IgD-negative memory B cell (primary cell): ENCODE measurements around the gene TAGLN3. TPM values are rescaled to one million over a fixed set of nuclear protein-coding genes. Genes with fewer than 3 reads are reported as not detected.

Experiments used
- H3K27ac Mint-ChIP-seq, 3 donors: one replicate each; pipeline ENCODE4 v1.8.0; 2020 to 2022; ENCODE audit warnings: mild to moderate bottlenecking in 3 of 3, mixed read lengths in 3 of 3, moderate library complexity in 1 of 3
- H3K27me3 Mint-ChIP-seq: one replicate; pipeline ENCODE4 v1.8.0; 2021; ENCODE audit warnings: mixed read lengths
- H3K36me3 Mint-ChIP-seq: one replicate; pipeline ENCODE4 v1.8.0; 2020; ENCODE audit warnings: mild to moderate bottlenecking, mixed read lengths
- H3K4me1 Mint-ChIP-seq, 3 donors: one replicate each; pipeline ENCODE4 v1.8.0; 2020 to 2022; ENCODE audit warnings: mixed read lengths in 3 of 3, mild to moderate bottlenecking in 1 of 3
- H3K4me3 Mint-ChIP-seq, 4 donors: one replicate each; pipeline ENCODE4 v1.8.0; 2020 to 2022; ENCODE audit warnings: mild to moderate bottlenecking in 4 of 4, mixed read lengths in 4 of 4, moderate library complexity in 3 of 4
- H3K9me3 Mint-ChIP-seq, 3 donors: one replicate each; pipeline ENCODE4 v1.8.0; 2020 to 2021; ENCODE audit warnings: mixed read lengths in 3 of 3, mild to moderate bottlenecking in 1 of 3
- polyA plus RNA-seq: library from polyadenylated mRNA; unstranded; fragments of 300-500 nt; fragmentation: Illumina TruSeq; gene quantifications from one replicate; pipeline ENCODE4 v1.2.3, GENCODE V29; 2021

TAGLN3 gene
- not detected for polyA plus RNA-seq

- H3K27me3 Mint-ChIP-seq, result peaks cover 23% of the 10 kb centered on the region
- H3K4me1 Mint-ChIP-seq, result peaks cover 0 to 21% (median 9%) of the 10 kb centered on the region in 3 donors
- no peaks in the 10 kb centered on the region for H3K36me3 Mint-ChIP-seq
Measured at GRCh38 chr3:111998636-111999483, at the start of gene TAGLN3. TSS of gene TAGLN3 (plus strand) at chr3:111998922. CDS start at chr3:111999423, 501 bp downstream.

GRCh38 chr3:111949712-111950111 is 49.0 kb upstream of the TAGLN3 start:
- Mint-ChIP-seq H3K9me3 (no peaks in the 10 kb centered on the region), H3K27ac (no peak overlapping the region), H3K36me3 (peaks cover 3% of the 10 kb centered on the region), H3K4me3 (no peak overlapping the region), H3K4me1 (no peaks in the 10 kb centered on the region), H3K27me3 (peaks cover 2% of the 10 kb centered on the region)

More at GRCh38 chr3:111998636-111999483, at the start of gene TAGLN3:
- H3K4me3 Mint-ChIP-seq, result peak within 1 kb of the TSS; percentile 77 to 97 (median 88)
- no peaks in the 10 kb centered on the region for H3K9me3 Mint-ChIP-seq
- H3K27ac Mint-ChIP-seq, result peak within 1 kb of the TSS in 1 of 3 donors; percentile 41

GRCh38 chr3:111951032-111951431 is 47.7 kb upstream of the TAGLN3 start:
- no peak overlapping the region for H3K27ac Mint-ChIP-seq
- peaks cover 3% of the 10 kb centered on the region for H3K36me3 Mint-ChIP-seq
- H3K4me3 Mint-ChIP-seq, result no peak overlapping the region
- no peaks in the 10 kb centered on the region for H3K9me3 Mint-ChIP-seq
- no peaks in the 10 kb centered on the region for H3K4me1 Mint-ChIP-seq
- peaks cover 2% of the 10 kb centered on the region for H3K27me3 Mint-ChIP-seq

GRCh38 chr3:111952086-111952485 is 46.6 kb upstream of the TAGLN3 start:
- no peaks in the 10 kb centered on the region for H3K9me3 Mint-ChIP-seq
- no peaks in the 10 kb centered on the region for H3K4me1 Mint-ChIP-seq
- H3K4me3 Mint-ChIP-seq, result no peak overlapping the region
- peaks cover 2% of the 10 kb centered on the region for H3K27me3 Mint-ChIP-seq
- H3K36me3 Mint-ChIP-seq, result peaks cover 3% of the 10 kb centered on the region
- no peak overlapping the region for H3K27ac Mint-ChIP-seq

- H3K36me3 Mint-ChIP-seq, result peaks cover 3% of the 10 kb centered on the region
- no peaks in the 10 kb centered on the region for H3K4me1 Mint-ChIP-seq
- no peak overlapping the region for H3K4me3 Mint-ChIP-seq
- no peaks in the 10 kb centered on the region for H3K9me3 Mint-ChIP-seq
- H3K27ac Mint-ChIP-seq, result no peak overlapping the region
- H3K27me3 Mint-ChIP-seq, result peaks cover 2% of the 10 kb centered on the region
Measured at GRCh38 chr3:111952866-111953450, 45.8 kb upstream of the TAGLN3 start.

GRCh38 chr3:111954228-111954990 is 44.3 kb upstream of the TAGLN3 start:
- Mint-ChIP-seq H3K4me3 (no peak overlapping the region), H3K36me3 (peaks cover under 1% of the 10 kb centered on the region), H3K27ac (no peak overlapping the region), H3K27me3 (peaks cover 2% of the 10 kb centered on the region), H3K4me1 (no peaks in the 10 kb centered on the region), H3K9me3 (no peaks in the 10 kb centered on the region)

GRCh38 chr3:111955876-111956275 is 42.8 kb upstream of the TAGLN3 start:
- H3K4me3 Mint-ChIP-seq, result no peak overlapping the region
- H3K27ac Mint-ChIP-seq, result no peak overlapping the region
- H3K9me3 Mint-ChIP-seq, result no peaks in the 10 kb centered on the region
- H3K4me1 Mint-ChIP-seq, result no peaks in the 10 kb centered on the region
- H3K36me3 Mint-ChIP-seq, result peaks cover 3% of the 10 kb centered on the region
- H3K27me3 Mint-ChIP-seq, result peaks cover 2% of the 10 kb centered on the region

- Mint-ChIP-seq H3K4me3 (no peak overlapping the region), H3K4me1 (no peaks in the 10 kb centered on the region), H3K27me3 (peaks cover 2% of the 10 kb centered on the region)
Measured at GRCh38 chr3:111956449-111956848, 42.3 kb upstream of the TAGLN3 start.

GRCh38 chr3:111956995-111957734 is 41.6 kb upstream of the TAGLN3 start:
- Mint-ChIP-seq H3K27ac (no peak overlapping the region), H3K4me3 (no peak overlapping the region), H3K27me3 (no peaks in the 10 kb centered on the region), H3K4me1 (no peaks in the 10 kb centered on the region), H3K9me3 (no peaks in the 10 kb centered on the region), H3K36me3 (peaks cover 3% of the 10 kb centered on the region)

More at GRCh38 chr3:111956449-111956848, 42.3 kb upstream of the TAGLN3 start:
- Mint-ChIP-seq H3K9me3 (no peaks in the 10 kb centered on the region), H3K27ac (no peak overlapping the region), H3K36me3 (peaks cover 3% of the 10 kb centered on the region)

GRCh38 chr3:111961461-111962164 is 37.1 kb upstream of the TAGLN3 start:
- Mint-ChIP-seq H3K4me1 (no peaks in the 10 kb centered on the region), H3K27ac (no peak overlapping the region), H3K36me3 (peaks cover 3% of the 10 kb centered on the region), H3K9me3 (no peaks in the 10 kb centered on the region), H3K4me3 (no peak overlapping the region), H3K27me3 (no peaks in the 10 kb centered on the region)

GRCh38 chr3:111963424-111963823 is 35.3 kb upstream of the TAGLN3 start:
- peaks cover 2 to 5% (median 2%) of the 10 kb centered on the region in 3 donors for H3K4me1 Mint-ChIP-seq
- H3K27ac Mint-ChIP-seq, result no peak overlapping the region
- no peaks in the 10 kb centered on the region for H3K27me3 Mint-ChIP-seq
- H3K4me3 Mint-ChIP-seq, result no peak overlapping the region
- H3K9me3 Mint-ChIP-seq, result no peaks in the 10 kb centered on the region
- peaks cover 3% of the 10 kb centered on the region for H3K36me3 Mint-ChIP-seq

GRCh38 chr3:111965484-111965883 is 33.2 kb upstream of the TAGLN3 start:
- Mint-ChIP-seq H3K9me3 (no peaks in the 10 kb centered on the region), H3K27me3 (no peaks in the 10 kb centered on the region), H3K4me1 (peaks cover 2 to 5% (median 2%) of the 10 kb centered on the region in 3 donors), H3K27ac (no peak overlapping the region), H3K4me3 (no peak overlapping the region), H3K36me3 (no peaks in the 10 kb centered on the region)

GRCh38 chr3:111967068-111967467 is 31.7 kb upstream of the TAGLN3 start:
- Mint-ChIP-seq H3K4me3 (no peak overlapping the region), H3K4me1 (peaks cover 2 to 5% (median 2%) of the 10 kb centered on the region in 3 donors), H3K27ac (no peak overlapping the region), H3K36me3 (no peaks in the 10 kb centered on the region), H3K9me3 (no peaks in the 10 kb centered on the region), H3K27me3 (no peaks in the 10 kb centered on the region)

GRCh38 chr3:111967651-111968274 is 31.0 kb upstream of the TAGLN3 start:
- no peaks in the 10 kb centered on the region for H3K36me3 Mint-ChIP-seq
- peaks cover 2 to 5% (median 2%) of the 10 kb centered on the region in 3 donors for H3K4me1 Mint-ChIP-seq
- no peak overlapping the region for H3K4me3 Mint-ChIP-seq
- H3K9me3 Mint-ChIP-seq, result no peaks in the 10 kb centered on the region
- H3K27me3 Mint-ChIP-seq, result no peaks in the 10 kb centered on the region
- no peak overlapping the region for H3K27ac Mint-ChIP-seq
